Panc1 (cell line): ENCODE data around the gene UBR3. TPM values are rescaled to one million over a fixed set of nuclear protein-coding genes. Genes with fewer than 3 reads are reported as not detected.
"Not testable (repeated sequence)": the region's sequence is repeated elsewhere in the genome, so short reads cannot be mapped to it uniquely, and the experiment has no call there.

Source experiments
- ATAC-seq: fragments of 200-7000 bp; cut with Tn5 transposase; 2 replicates; pipeline ENCODE4 v1.9.1; 2020; ENCODE audit warnings: mild to moderate bottlenecking, moderate library complexity
- BruUV-seq: library from RNA; stranded (reverse); fragments of 400-500 nt; replicated peaks from 2 replicates; lab custom pipeline; 2021; lab: Mats Ljungman, UMichigan
- CTCF ChIA-PET: fragments of 300-600 bp; sonication (Branson Sonifier 250); formaldehyde crosslinking; loops from one replicate; lab custom pipeline; 2022; ENCODE audit warnings: antibody characterized with exemption; lab: Charles Lee
- POLR2A ChIA-PET: fragments of 300-600 bp; sonication (Branson Sonifier 250); formaldehyde crosslinking; loops from one replicate; lab custom pipeline; 2022; ENCODE audit warnings: antibody characterized with exemption; lab: Charles Lee
- DNase-seq: peaks from one replicate; pipeline ENCODE4 v3.0.0-alpha.2; 2010; ENCODE audit warnings: low read depth, low spot score
- H3K27ac ChIP-seq: 2 replicates; pipeline ENCODE4 v1.5.1; 2011; ENCODE audit warnings: mild to moderate bottlenecking, low read length, inconsistent platforms
- H3K27me3 ChIP-seq: fragments of 200-500 bp; sonication (Bioruptor generic); 2 replicates; pipeline ENCODE4 v1.6.0; 2014; ENCODE audit warnings: low read length, inconsistent platforms; ENCODE audit not compliant: control insufficient read depth, insufficient read depth
- H3K36me3 ChIP-seq: fragments of 200-500 bp; sonication (Bioruptor generic); 2 replicates; pipeline ENCODE4 v1.5.1; 2014; ENCODE audit warnings: inconsistent platforms, mild to moderate bottlenecking, low read length, moderate library complexity; ENCODE audit not compliant: control insufficient read depth, insufficient read depth
- H3K4me1 ChIP-seq: 2 replicates; pipeline ENCODE4 v1.5.1; 2011; ENCODE audit warnings: inconsistent platforms, mild to moderate bottlenecking, low read length, moderate library complexity; ENCODE audit not compliant: control insufficient read depth, insufficient read depth
- H3K4me3 ChIP-seq, 2 experiments: 2 replicates each; pipeline ENCODE4 v1.5.1; 2011 to 2012; ENCODE audit warnings: low read depth in 2 of 2, low read length in 2 of 2, mild to moderate bottlenecking in 2 of 2, inconsistent platforms in 1 of 2, moderate library complexity in 1 of 2
- H3K9me3 ChIP-seq: fragments of 200-500 bp; sonication (Bioruptor generic); 2 replicates; pipeline ENCODE4 v1.5.1; 2014; ENCODE audit warnings: low read depth, mild to moderate bottlenecking, inconsistent platforms, low read length, moderate library complexity; ENCODE audit not compliant: control insufficient read depth, insufficient read depth
- CTCF ChIP-seq: fragments of 450-650 bp; IDR thresholded peaks from 2 replicates; pipeline ENCODE4 v1.5.1; 2017; ENCODE audit warnings: mild to moderate bottlenecking
- POLR2AphosphoS5 ChIP-seq: IDR thresholded peaks from 2 replicates; pipeline ENCODE4 v1.6.1; 2012; ENCODE audit warnings: mild to moderate bottlenecking, low read depth, low read length, moderate library complexity
- REST ChIP-seq, 2 experiments: IDR thresholded peaks; 2 replicates each; pipeline ENCODE4 v1.6.1; 2011 to 2012; ENCODE audit warnings: low read depth in 2 of 2, control low read depth in 1 of 2, low read length in 1 of 2, mild to moderate bottlenecking in 1 of 2, moderate library complexity in 1 of 2; ENCODE audit not compliant: insufficient read depth in 1 of 2
- SIN3A ChIP-seq: IDR thresholded peaks from 2 replicates; pipeline ENCODE4 v1.6.1; 2012; ENCODE audit warnings: low read depth, mild to moderate bottlenecking, low read length, moderate library complexity, borderline replicate concordance; ENCODE audit not compliant: insufficient read depth
- TCF7L2 ChIP-seq: IDR thresholded peaks from 2 replicates; pipeline ENCODE4 v1.6.1; 2011; ENCODE audit warnings: mild to moderate bottlenecking, low read depth, low read length, inconsistent platforms
- in situ Hi-C: cut with HindIII; loops from 2 replicates; pipeline ENCODE4 v1.10.0; 2016; ENCODE audit warnings: low sequenced_read_pairs, low pct_unique_long_range_greater_than_20kb
- intact Hi-C: fragments of 100-400 bp; cut with micrococcal nuclease; formaldehyde crosslinking; loops from one replicate; pipeline ENCODE4 v1.10.0; 2022; ENCODE audit not compliant: unreplicated experiment
- total RNA-seq: library from RNA; stranded (reverse); gene quantifications from one replicate; pipeline ENCODE4 v1.2.1, GENCODE V29; 2021; ENCODE audit not compliant: unreplicated experiment

UBR3 gene
- total RNA-seq, 1 experiment from 2014 or later = 27.9 TPM

- H3K4me3 ChIP-seq, DNase-seq, BruUV-seq, H3K27me3 ChIP-seq, intact Hi-C loops, in situ Hi-C loops, H3K36me3 ChIP-seq, H3K9me3 ChIP-seq, CTCF ChIA-PET, H3K27ac ChIP-seq, ATAC-seq, POLR2A ChIA-PET, H3K4me1 ChIP-seq: not testable (repeated sequence)
Observed at GRCh38 chr2:169848959-169849693, 21.9 kb downstream of the UBR3 start.

GRCh38 chr2:169849710-169850109, 22.5 kb downstream of the UBR3 start:
- Histone ChIP-seq H3K27me3 (no peaks in the 10 kb centered on the region), H3K27ac (no peak overlapping the region), H3K4me3 (no peak overlapping the region), H3K4me1 (no peaks in the 10 kb centered on the region), H3K36me3 (no peaks in the 10 kb centered on the region), H3K9me3 (no peaks in the 10 kb centered on the region)
- DNase-seq = no peak
- ChIA-PET CTCF (no interaction called here), POLR2A (no interaction called here)
- intact Hi-C loops = no loop called here
- TF ChIP-seq TCF7L2 (no peak), REST (IDR thresholded peaks at IDR 0.05; ENCODE audit: insufficient read depth in 1 of 2, low read depth in 2 of 2, low read length in 1 of 2) (no peak), CTCF (no peak), POLR2AphosphoS5 (no peak), SIN3A (no peak)
- in situ Hi-C loops = no loop called here
- no peak for ATAC-seq
- BruUV-seq = no TSS peak

GRCh38 chr2:169853041-169853668, 25.9 kb downstream of the UBR3 start:
- Histone ChIP-seq H3K36me3 (no peaks in the 10 kb centered on the region), H3K9me3 (no peaks in the 10 kb centered on the region), H3K27me3 (no peaks in the 10 kb centered on the region), H3K4me1 (no peaks in the 10 kb centered on the region), H3K4me3 (no peak overlapping the region), H3K27ac (no peak overlapping the region)
- in situ Hi-C loops = no loop called here
- ATAC-seq (no peak), DNase-seq (no peak)
- ChIA-PET CTCF (interaction anchor here (0.7 kb wide), 1 partner anchor 1506 kb away, joined by 4 read pairs; no protein-coding TSS in a partner anchor), POLR2A (interaction anchor here (0.6 kb wide), 1 partner anchor 359 kb away, joined by 4 read pairs; no protein-coding TSS in a partner anchor)
- intact Hi-C loops = no loop called here
- no peak for TF ChIP-seq CTCF
- TF ChIP-seq SIN3A = no peak
- TF ChIP-seq TCF7L2 = no peak
- no peak for TF ChIP-seq POLR2AphosphoS5
- no peak for TF ChIP-seq REST (IDR thresholded peaks at IDR 0.05; ENCODE audit: insufficient read depth in 1 of 2, low read depth in 2 of 2, low read length in 1 of 2)
- BruUV-seq = no TSS peak
